ENCODE measurements around the gene ASB1.

GRCh38 chr2:238430781-238431180, 4.1 kb downstream of the ASB1 start:
- no peak for TF ChIP-seq CTCF (IDR thresholded peaks at IDR 0.05)
- TF ChIP-seq POLR2A (IDR thresholded peaks at IDR 0.05), result no peak
